Fibroblast of lung (primary cell): ENCODE measurements around the gene DHX35. TPM values are rescaled to one million over a fixed set of nuclear protein-coding genes. Genes with fewer than 3 reads are reported as not detected.

Source experiments
- DNase-seq, 2 donors: peaks; one replicate each; pipeline versions ENCODE4 v3.0.0 to v3.0.0-alpha.2; 2010; ENCODE audit warnings: low read depth in 2 of 2
- H2AFZ ChIP-seq: 2 replicates; pipeline ENCODE4 v1.5.1; 2012; ENCODE audit warnings: low read length, control low read depth, inconsistent platforms
- H3K27ac ChIP-seq: 2 replicates; pipeline ENCODE4 v1.5.1; 2011; ENCODE audit warnings: low read length, control low read depth; ENCODE audit not compliant: insufficient read depth
- H3K27me3 ChIP-seq: 2 replicates; pipeline ENCODE4 v1.5.1; 2011; ENCODE audit warnings: mild to moderate bottlenecking, low read length; ENCODE audit not compliant: control insufficient read depth, insufficient read depth
- H3K36me3 ChIP-seq: 2 replicates; pipeline ENCODE4 v1.5.1; 2011; ENCODE audit warnings: low read length; ENCODE audit not compliant: control insufficient read depth, insufficient read depth
- H3K4me1 ChIP-seq: 2 replicates; pipeline ENCODE4 v1.5.1; 2011; ENCODE audit warnings: low read length; ENCODE audit not compliant: control insufficient read depth, insufficient read depth; ENCODE audit errors: extremely low read depth
- H3K4me2 ChIP-seq: 2 replicates; pipeline ENCODE4 v1.5.1; 2011; ENCODE audit warnings: low read length, control low read depth; ENCODE audit not compliant: insufficient read depth; ENCODE audit errors: extremely low read depth
- H3K4me3 ChIP-seq, 4 experiments: fragments of 200-600 bp in 1 of 4; sonication (generic) in 1 of 4; replicated peaks in 1 of 4; 2 replicates each; pipeline ENCODE4 v1.5.1; 2011 to 2016; ENCODE audit warnings: low read length in 4 of 4, low read depth in 3 of 4, mild to moderate bottlenecking in 3 of 4, control low read depth in 2 of 4, inconsistent platforms in 1 of 4, mixed read lengths in 1 of 4; ENCODE audit not compliant: insufficient read depth in 1 of 4; ENCODE audit errors: control extremely low read depth in 1 of 4
- H3K79me2 ChIP-seq: 2 replicates; pipeline ENCODE4 v1.5.1; 2012; ENCODE audit warnings: mild to moderate bottlenecking, low read length, inconsistent platforms; ENCODE audit not compliant: control insufficient read depth, insufficient read depth
- H3K9ac ChIP-seq: 2 replicates; pipeline ENCODE4 v1.5.1; 2011; ENCODE audit warnings: mild to moderate bottlenecking, low read length, control low read depth; ENCODE audit not compliant: insufficient read depth
- H3K9me3 ChIP-seq: 2 replicates; pipeline ENCODE4 v1.5.1; 2012; ENCODE audit warnings: low read depth, low read length; ENCODE audit not compliant: control insufficient read depth, insufficient read depth
- H4K20me1 ChIP-seq: 2 replicates; pipeline ENCODE4 v1.5.1; 2011; ENCODE audit warnings: low read length; ENCODE audit not compliant: control insufficient read depth, insufficient read depth; ENCODE audit errors: extremely low read depth
- EZH2 ChIP-seq: IDR thresholded peaks from 2 replicates; pipeline ENCODE4 v1.5.1; 2012; ENCODE audit warnings: low read length, control low read depth, mild to moderate bottlenecking; ENCODE audit errors: missing control alignments
- polyA plus RNA-seq, 2 donors: library from polyadenylated mRNA; depleted of rRNA in 1 of 2; stranded (reverse) in 1 of 2; unstranded in 1 of 2; fragments of >200 nt; gene quantifications; 2 replicates each; pipeline ENCODE4 v1.2.1, GENCODE V29; 2011 to 2012; ENCODE audit warnings: missing spikeins in 1 of 2
- total RNA-seq: library from RNA; depleted of rRNA; stranded (reverse); fragments of >200 nt; gene quantifications from 2 replicates; pipeline ENCODE4 v1.2.1, GENCODE V29; 2014
- TF ChIP-seq, protein P1 (sequence below), 2 donors: IDR thresholded peaks in 1 of 2; conservative IDR thresholded peaks in 1 of 2; 1 replicate in 1 of 2; 2 replicates in 1 of 2; pipeline ENCODE4 v1.5.1; 2011 to 2012; ENCODE audit warnings: low read length in 2 of 2, control low read depth in 1 of 2, inconsistent platforms in 1 of 2, low read depth in 1 of 2, mild to moderate bottlenecking in 1 of 2

Gene DHX35
- total and polyA plus RNA-seq, 2 donors (not counting 1 experiment from before 2014, with no cell fraction given) = 11.4 to 12.1 TPM

GRCh38 chr20:39072653-39073052, 110.5 kb downstream of the DHX35 start:
- TF ChIP-seq, protein P1, sequence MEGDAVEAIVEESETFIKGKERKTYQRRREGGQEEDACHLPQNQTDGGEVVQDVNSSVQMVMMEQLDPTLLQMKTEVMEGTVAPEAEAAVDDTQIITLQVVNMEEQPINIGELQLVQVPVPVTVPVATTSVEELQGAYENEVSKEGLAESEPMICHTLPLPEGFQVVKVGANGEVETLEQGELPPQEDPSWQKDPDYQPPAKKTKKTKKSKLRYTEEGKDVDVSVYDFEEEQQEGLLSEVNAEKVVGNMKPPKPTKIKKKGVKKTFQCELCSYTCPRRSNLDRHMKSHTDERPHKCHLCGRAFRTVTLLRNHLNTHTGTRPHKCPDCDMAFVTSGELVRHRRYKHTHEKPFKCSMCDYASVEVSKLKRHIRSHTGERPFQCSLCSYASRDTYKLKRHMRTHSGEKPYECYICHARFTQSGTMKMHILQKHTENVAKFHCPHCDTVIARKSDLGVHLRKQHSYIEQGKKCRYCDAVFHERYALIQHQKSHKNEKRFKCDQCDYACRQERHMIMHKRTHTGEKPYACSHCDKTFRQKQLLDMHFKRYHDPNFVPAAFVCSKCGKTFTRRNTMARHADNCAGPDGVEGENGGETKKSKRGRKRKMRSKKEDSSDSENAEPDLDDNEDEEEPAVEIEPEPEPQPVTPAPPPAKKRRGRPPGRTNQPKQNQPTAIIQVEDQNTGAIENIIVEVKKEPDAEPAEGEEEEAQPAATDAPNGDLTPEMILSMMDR (conservative IDR thresholded peaks at IDR 0.05 in 1 of 2, IDR thresholded peaks at IDR 0.05 in 1 of 2; ENCODE audit: low read depth in 1 of 2, low read length in 2 of 2) = no peak
- no peak for TF ChIP-seq EZH2

GRCh38 chr20:39075731-39076130, 113.6 kb downstream of the DHX35 start:
- H3K79me2 ChIP-seq = no peaks in the 10 kb centered on the region
- H3K9ac ChIP-seq = no peak overlapping the region
- TF ChIP-seq, protein P1 (conservative IDR thresholded peaks at IDR 0.05 in 1 of 2, IDR thresholded peaks at IDR 0.05 in 1 of 2; ENCODE audit: low read depth in 1 of 2, low read length in 2 of 2) = no peak
- TF ChIP-seq EZH2 = no peak
- no peak overlapping the region for H2AFZ ChIP-seq
- H4K20me1 ChIP-seq = no peaks in the 10 kb centered on the region
- no peaks in the 10 kb centered on the region for H3K9me3 ChIP-seq
- H3K27me3 ChIP-seq = peaks cover 3% of the 10 kb centered on the region
- H3K4me1 ChIP-seq = no peaks in the 10 kb centered on the region
- no peak overlapping the region for H3K4me3 ChIP-seq
- H3K36me3 ChIP-seq = no peaks in the 10 kb centered on the region
- no peak for DNase-seq
- H3K27ac ChIP-seq = no peak overlapping the region
- no peak overlapping the region for H3K4me2 ChIP-seq

More at GRCh38 chr20:39072653-39073052, 110.5 kb downstream of the DHX35 start:
- Histone ChIP-seq H3K36me3 (no peaks in the 10 kb centered on the region), H2AFZ (no peak overlapping the region), H3K9ac (no peak overlapping the region), H3K9me3 (no peaks in the 10 kb centered on the region), H4K20me1 (no peaks in the 10 kb centered on the region), H3K4me2 (no peak overlapping the region), H3K4me1 (peaks cover 2% of the 10 kb centered on the region), H3K4me3 (no peak overlapping the region), H3K27ac (no peak overlapping the region), H3K27me3 (peaks cover under 1% of the 10 kb centered on the region), H3K79me2 (no peaks in the 10 kb centered on the region)
- no peak for DNase-seq

- H3K9me3 ChIP-seq = no peaks in the 10 kb centered on the region
- H3K79me2 ChIP-seq = no peaks in the 10 kb centered on the region
- no peak for DNase-seq
- no peaks in the 10 kb centered on the region for H4K20me1 ChIP-seq
- H3K27me3 ChIP-seq = peaks cover 3% of the 10 kb centered on the region
- no peak overlapping the region for H3K4me3 ChIP-seq
- TF ChIP-seq, protein P1 (conservative IDR thresholded peaks at IDR 0.05 in 1 of 2, IDR thresholded peaks at IDR 0.05 in 1 of 2; ENCODE audit: low read depth in 1 of 2, low read length in 2 of 2) = no peak
- TF ChIP-seq EZH2 = no peak
- no peaks in the 10 kb centered on the region for H3K36me3 ChIP-seq
- no peak overlapping the region for H2AFZ ChIP-seq
- no peaks in the 10 kb centered on the region for H3K4me1 ChIP-seq
- no peak overlapping the region for H3K27ac ChIP-seq
- H3K4me2 ChIP-seq = no peak overlapping the region
- H3K9ac ChIP-seq = no peak overlapping the region
Observed at GRCh38 chr20:39076958-39077357, 114.8 kb downstream of the DHX35 start.
